K562 (cell line): ENCODE data around the gene IFT25.

Experiments
- MTA1 ChIP-seq: fragments of 450-650 bp; IDR thresholded peaks from 2 replicates; pipeline ENCODE4 v1.6.1; 2017; ENCODE audit warnings: borderline replicate concordance
- POLR2G ChIP-seq: fragments of 200-400 bp; formaldehyde crosslinking; IDR thresholded peaks from 2 replicates; pipeline ENCODE4 v1.6.1; 2017; ENCODE audit warnings: low read depth, mild to moderate bottlenecking, antibody characterized with exemption, low read length, moderate library complexity
- RNF2 ChIP-seq: sonication (generic); IDR thresholded peaks from 2 replicates; pipeline ENCODE4 v1.6.1; 2016
- SP1 ChIP-seq: sonication (generic); formaldehyde crosslinking; IDR thresholded peaks from 2 replicates; pipeline ENCODE4 v1.8.1; 2022; ENCODE audit warnings: mild to moderate bottlenecking, missing genetic modification reagents
- TF ChIP-seq, protein P1 (sequence below): sonication (generic); formaldehyde crosslinking; IDR thresholded peaks from 2 replicates; pipeline ENCODE4 v1.8.0; 2023; ENCODE audit warnings: mild to moderate bottlenecking, missing genetic modification reagents
- TF ChIP-seq, protein P2 (sequence below): fragments of 200-400 bp; formaldehyde crosslinking; IDR thresholded peaks from 2 replicates; pipeline ENCODE4 v1.6.1; 2017; ENCODE audit warnings: mild to moderate bottlenecking, low read depth, low read length, moderate library complexity
- TF ChIP-seq, protein P3 (sequence below): IDR thresholded peaks from 3 replicates; pipeline ENCODE4 v1.6.1; 2011; ENCODE audit warnings: borderline replicate concordance, mild to moderate bottlenecking, moderate library complexity; ENCODE audit not compliant: insufficient read length; ENCODE audit errors: extremely low read depth
- TF ChIP-seq, protein P4 (sequence below): sonication (generic); formaldehyde crosslinking; IDR thresholded peaks from 2 replicates; pipeline ENCODE4 v1.8.1; 2022; ENCODE audit warnings: missing genetic modification reagents

DNA sequence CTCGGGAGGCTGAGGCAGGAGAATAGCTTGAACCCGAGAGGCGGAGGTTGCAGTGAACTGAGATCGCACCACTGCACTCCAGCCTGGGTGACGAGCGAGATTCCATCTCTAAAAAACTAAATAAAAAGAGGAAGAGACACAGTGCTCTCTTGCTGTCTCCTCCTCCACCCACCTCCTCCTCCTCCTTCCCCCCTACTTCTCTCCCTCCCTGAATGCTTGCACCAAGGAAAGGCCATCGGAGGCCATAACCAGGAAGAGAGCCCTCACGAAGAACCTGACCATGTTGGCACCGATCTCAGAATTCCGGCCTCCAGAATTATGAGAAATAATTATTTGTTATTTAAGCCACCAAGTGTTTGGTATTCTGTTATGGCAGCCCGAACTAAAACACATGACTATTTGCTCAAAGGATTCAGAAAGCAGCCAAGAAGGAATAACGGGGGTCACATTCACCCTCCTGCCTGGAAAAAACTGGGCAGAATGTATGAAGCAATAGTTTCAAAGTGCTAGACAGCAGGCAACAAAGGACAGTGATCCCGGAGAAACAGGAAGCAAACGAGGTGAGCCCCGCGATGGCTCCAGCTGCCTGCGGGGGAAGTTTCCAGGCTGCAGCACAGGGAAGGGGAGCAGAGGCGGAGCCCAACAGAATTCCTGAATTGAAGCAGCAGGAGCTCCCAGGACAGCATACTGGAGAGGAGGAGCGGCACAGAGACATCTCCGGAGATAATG, 36.7 kb upstream of the IFT25 start:
- TF ChIP-seq, protein P1, sequence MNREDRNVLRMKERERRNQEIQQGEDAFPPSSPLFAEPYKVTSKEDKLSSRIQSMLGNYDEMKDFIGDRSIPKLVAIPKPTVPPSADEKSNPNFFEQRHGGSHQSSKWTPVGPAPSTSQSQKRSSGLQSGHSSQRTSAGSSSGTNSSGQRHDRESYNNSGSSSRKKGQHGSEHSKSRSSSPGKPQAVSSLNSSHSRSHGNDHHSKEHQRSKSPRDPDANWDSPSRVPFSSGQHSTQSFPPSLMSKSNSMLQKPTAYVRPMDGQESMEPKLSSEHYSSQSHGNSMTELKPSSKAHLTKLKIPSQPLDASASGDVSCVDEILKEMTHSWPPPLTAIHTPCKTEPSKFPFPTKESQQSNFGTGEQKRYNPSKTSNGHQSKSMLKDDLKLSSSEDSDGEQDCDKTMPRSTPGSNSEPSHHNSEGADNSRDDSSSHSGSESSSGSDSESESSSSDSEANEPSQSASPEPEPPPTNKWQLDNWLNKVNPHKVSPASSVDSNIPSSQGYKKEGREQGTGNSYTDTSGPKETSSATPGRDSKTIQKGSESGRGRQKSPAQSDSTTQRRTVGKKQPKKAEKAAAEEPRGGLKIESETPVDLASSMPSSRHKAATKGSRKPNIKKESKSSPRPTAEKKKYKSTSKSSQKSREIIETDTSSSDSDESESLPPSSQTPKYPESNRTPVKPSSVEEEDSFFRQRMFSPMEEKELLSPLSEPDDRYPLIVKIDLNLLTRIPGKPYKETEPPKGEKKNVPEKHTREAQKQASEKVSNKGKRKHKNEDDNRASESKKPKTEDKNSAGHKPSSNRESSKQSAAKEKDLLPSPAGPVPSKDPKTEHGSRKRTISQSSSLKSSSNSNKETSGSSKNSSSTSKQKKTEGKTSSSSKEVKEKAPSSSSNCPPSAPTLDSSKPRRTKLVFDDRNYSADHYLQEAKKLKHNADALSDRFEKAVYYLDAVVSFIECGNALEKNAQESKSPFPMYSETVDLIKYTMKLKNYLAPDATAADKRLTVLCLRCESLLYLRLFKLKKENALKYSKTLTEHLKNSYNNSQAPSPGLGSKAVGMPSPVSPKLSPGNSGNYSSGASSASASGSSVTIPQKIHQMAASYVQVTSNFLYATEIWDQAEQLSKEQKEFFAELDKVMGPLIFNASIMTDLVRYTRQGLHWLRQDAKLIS (CRISPR knock-in tag): no peak
- TF ChIP-seq, protein P2, sequence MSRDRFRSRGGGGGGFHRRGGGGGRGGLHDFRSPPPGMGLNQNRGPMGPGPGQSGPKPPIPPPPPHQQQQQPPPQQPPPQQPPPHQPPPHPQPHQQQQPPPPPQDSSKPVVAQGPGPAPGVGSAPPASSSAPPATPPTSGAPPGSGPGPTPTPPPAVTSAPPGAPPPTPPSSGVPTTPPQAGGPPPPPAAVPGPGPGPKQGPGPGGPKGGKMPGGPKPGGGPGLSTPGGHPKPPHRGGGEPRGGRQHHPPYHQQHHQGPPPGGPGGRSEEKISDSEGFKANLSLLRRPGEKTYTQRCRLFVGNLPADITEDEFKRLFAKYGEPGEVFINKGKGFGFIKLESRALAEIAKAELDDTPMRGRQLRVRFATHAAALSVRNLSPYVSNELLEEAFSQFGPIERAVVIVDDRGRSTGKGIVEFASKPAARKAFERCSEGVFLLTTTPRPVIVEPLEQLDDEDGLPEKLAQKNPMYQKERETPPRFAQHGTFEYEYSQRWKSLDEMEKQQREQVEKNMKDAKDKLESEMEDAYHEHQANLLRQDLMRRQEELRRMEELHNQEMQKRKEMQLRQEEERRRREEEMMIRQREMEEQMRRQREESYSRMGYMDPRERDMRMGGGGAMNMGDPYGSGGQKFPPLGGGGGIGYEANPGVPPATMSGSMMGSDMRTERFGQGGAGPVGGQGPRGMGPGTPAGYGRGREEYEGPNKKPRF: no peak
- TF ChIP-seq MTA1 (no peak), POLR2G (no peak), SP1 (no peak), RNF2 (no peak)
- TF ChIP-seq, protein P3, sequence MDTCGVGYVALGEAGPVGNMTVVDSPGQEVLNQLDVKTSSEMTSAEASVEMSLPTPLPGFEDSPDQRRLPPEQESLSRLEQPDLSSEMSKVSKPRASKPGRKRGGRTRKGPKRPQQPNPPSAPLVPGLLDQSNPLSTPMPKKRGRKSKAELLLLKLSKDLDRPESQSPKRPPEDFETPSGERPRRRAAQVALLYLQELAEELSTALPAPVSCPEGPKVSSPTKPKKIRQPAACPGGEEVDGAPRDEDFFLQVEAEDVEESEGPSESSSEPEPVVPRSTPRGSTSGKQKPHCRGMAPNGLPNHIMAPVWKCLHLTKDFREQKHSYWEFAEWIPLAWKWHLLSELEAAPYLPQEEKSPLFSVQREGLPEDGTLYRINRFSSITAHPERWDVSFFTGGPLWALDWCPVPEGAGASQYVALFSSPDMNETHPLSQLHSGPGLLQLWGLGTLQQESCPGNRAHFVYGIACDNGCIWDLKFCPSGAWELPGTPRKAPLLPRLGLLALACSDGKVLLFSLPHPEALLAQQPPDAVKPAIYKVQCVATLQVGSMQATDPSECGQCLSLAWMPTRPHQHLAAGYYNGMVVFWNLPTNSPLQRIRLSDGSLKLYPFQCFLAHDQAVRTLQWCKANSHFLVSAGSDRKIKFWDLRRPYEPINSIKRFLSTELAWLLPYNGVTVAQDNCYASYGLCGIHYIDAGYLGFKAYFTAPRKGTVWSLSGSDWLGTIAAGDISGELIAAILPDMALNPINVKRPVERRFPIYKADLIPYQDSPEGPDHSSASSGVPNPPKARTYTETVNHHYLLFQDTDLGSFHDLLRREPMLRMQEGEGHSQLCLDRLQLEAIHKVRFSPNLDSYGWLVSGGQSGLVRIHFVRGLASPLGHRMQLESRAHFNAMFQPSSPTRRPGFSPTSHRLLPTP: no peak
- TF ChIP-seq, protein P4, sequence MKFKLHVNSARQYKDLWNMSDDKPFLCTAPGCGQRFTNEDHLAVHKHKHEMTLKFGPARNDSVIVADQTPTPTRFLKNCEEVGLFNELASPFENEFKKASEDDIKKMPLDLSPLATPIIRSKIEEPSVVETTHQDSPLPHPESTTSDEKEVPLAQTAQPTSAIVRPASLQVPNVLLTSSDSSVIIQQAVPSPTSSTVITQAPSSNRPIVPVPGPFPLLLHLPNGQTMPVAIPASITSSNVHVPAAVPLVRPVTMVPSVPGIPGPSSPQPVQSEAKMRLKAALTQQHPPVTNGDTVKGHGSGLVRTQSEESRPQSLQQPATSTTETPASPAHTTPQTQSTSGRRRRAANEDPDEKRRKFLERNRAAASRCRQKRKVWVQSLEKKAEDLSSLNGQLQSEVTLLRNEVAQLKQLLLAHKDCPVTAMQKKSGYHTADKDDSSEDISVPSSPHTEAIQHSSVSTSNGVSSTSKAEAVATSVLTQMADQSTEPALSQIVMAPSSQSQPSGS (CRISPR knock-in tag): no peak
